Activated CD8-positive, alpha-beta T cell treated with anti-CD3 and anti-CD28 coated beads for 36 hours (primary cell): ENCODE data around the gene CFAP20DC. TPM values are rescaled to one million over a fixed set of nuclear protein-coding genes. Genes with fewer than 3 reads are reported as not detected.
"Not testable (repeated sequence)": the region's sequence is repeated elsewhere in the genome, so short reads cannot be mapped to it uniquely, and the experiment has no call there.

Experiments
- ATAC-seq: fragments of 200-7000 bp; cut with Tn5 transposase; one replicate; pipeline ENCODE4 v1.10.0; 2021; ENCODE audit warnings: mild to moderate bottlenecking, moderate library complexity
- CTCF ChIA-PET: fragments of 350-600 bp; sonication (Branson Sonifier 250); formaldehyde crosslinking; loops from one replicate; lab custom pipeline; 2021; ENCODE audit warnings: antibody characterized with exemption; lab: Charles Lee
- POLR2A ChIA-PET: fragments of 350-600 bp; sonication (Branson Sonifier 250); formaldehyde crosslinking; loops from one replicate; lab custom pipeline; 2021; ENCODE audit warnings: antibody characterized with exemption; lab: Charles Lee
- DNase-seq: peaks from one replicate; pipeline ENCODE4 v3.0.0-alpha.2; 2020
- H3K27ac Mint-ChIP-seq: one replicate; pipeline ENCODE4 v1.8.0; 2021; ENCODE audit warnings: mild to moderate bottlenecking, mixed read lengths
- H3K27me3 Mint-ChIP-seq: one replicate; pipeline ENCODE4 v1.8.0; 2021; ENCODE audit warnings: mixed read lengths
- H3K36me3 Mint-ChIP-seq: one replicate; pipeline ENCODE4 v1.8.0; 2021; ENCODE audit warnings: low read depth, mixed read lengths
- H3K4me1 Mint-ChIP-seq: one replicate; pipeline ENCODE4 v1.8.0; 2021; ENCODE audit warnings: low read depth, mixed read lengths
- H3K4me3 Mint-ChIP-seq: one replicate; pipeline ENCODE4 v1.8.0; 2021; ENCODE audit warnings: mild to moderate bottlenecking, moderate library complexity, mixed read lengths
- H3K9me3 Mint-ChIP-seq: one replicate; pipeline ENCODE4 v1.8.0; 2021; ENCODE audit warnings: mixed read lengths
- CTCF ChIP-seq: fragments of 200-600 bp; IDR thresholded peaks from one replicate; pipeline ENCODE4 v1.8.0; 2022; ENCODE audit warnings: antibody characterized with exemption, mild to moderate bottlenecking
- intact Hi-C: fragments of 100-400 bp; cut with micrococcal nuclease; formaldehyde crosslinking; loops from one replicate; pipeline ENCODE4 v1.10.0; 2022
- total RNA-seq, 2 experiments: library from RNA; stranded (reverse); gene quantifications; one replicate each; pipeline ENCODE4 v1.2.3, GENCODE V29; 2021

Gene CFAP20DC
- total RNA-seq = 1 to 10 TPM; 1.4 to 1.5 TPM

GRCh38 chr3:59049671-59050331 lies at the start of gene CFAP20DC:
TSS of gene CFAP20DC (minus strand) at chr3:59050025. CDS start at chr3:59049631, 394 bp downstream.
- ChIA-PET CTCF (no interaction called here), POLR2A (no interaction called here)
- DNase-seq = peak; percentile 96
- Mint-ChIP-seq H3K9me3 (no peaks in the 10 kb centered on the region), H3K36me3 (no peaks in the 10 kb centered on the region), H3K4me3 (peak within 1 kb of the TSS; percentile 66), H3K27ac (peak within 1 kb of the TSS; percentile 72), H3K27me3 (peaks cover 4% of the 10 kb centered on the region), H3K4me1 (peaks cover 3% of the 10 kb centered on the region)
- ATAC-seq = peak; percentile 98
- TF ChIP-seq CTCF = no peak
- intact Hi-C loops = no loop called here

- H3K27ac Mint-ChIP-seq, H3K4me1 Mint-ChIP-seq, ATAC-seq, H3K4me3 Mint-ChIP-seq, intact Hi-C loops, DNase-seq, POLR2A ChIA-PET, H3K27me3 Mint-ChIP-seq, CTCF ChIA-PET, H3K36me3 Mint-ChIP-seq: not testable (repeated sequence)
- H3K9me3 Mint-ChIP-seq = peaks cover 12% of the 10 kb centered on the region
Measured at GRCh38 chr3:59098516-59098915, 48.7 kb upstream of the CFAP20DC start.

DNA sequence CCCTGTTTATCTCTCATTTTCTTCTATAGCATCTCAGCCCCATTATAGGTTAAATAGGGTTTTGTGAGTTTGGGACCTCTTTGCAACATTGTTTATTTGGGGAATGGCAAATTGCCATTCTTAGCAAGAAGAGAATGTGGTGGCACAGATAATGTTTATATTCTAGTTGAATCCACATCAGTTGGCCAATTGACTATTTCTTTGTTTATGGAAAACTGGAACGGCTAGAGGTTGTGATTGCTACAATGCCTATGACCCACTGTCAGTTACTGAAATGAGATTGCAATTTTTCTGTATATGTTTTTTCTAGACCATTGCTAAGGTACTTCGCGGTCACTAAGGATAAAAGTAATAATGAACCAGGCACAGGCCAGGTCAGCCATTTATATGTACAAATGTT lies 44.6 kb upstream of the CFAP20DC start:
- DNase-seq (no peak), ATAC-seq (no peak)
- Mint-ChIP-seq H3K4me1 (no peaks in the 10 kb centered on the region), H3K36me3 (no peaks in the 10 kb centered on the region), H3K4me3 (no peak overlapping the region), H3K27me3 (peaks cover 7% of the 10 kb centered on the region), H3K27ac (no peak overlapping the region), H3K9me3 (peaks cover 12% of the 10 kb centered on the region)
- TF ChIP-seq CTCF = no peak
- CTCF ChIA-PET = no interaction called here
- POLR2A ChIA-PET = no interaction called here
- intact Hi-C loops = no loop called here

- H3K27ac Mint-ChIP-seq = no peak overlapping the region
- no peak overlapping the region for H3K4me3 Mint-ChIP-seq
- H3K4me1 Mint-ChIP-seq = no peaks in the 10 kb centered on the region
- peaks cover 12% of the 10 kb centered on the region for H3K9me3 Mint-ChIP-seq
- ChIA-PET POLR2A (interaction anchor here (0.6 kb wide), 1 partner anchor 627 kb away, joined by 3 read pairs; no protein-coding TSS in a partner anchor), CTCF (no interaction called here)
- no peaks in the 10 kb centered on the region for H3K36me3 Mint-ChIP-seq
- no peak for TF ChIP-seq CTCF
- ATAC-seq (no peak), DNase-seq (no peak)
- intact Hi-C loops = no loop called here
- H3K27me3 Mint-ChIP-seq = peaks cover 9% of the 10 kb centered on the region
Measured at GRCh38 chr3:59093521-59093920, 43.7 kb upstream of the CFAP20DC start.

- H3K4me3 Mint-ChIP-seq = no peak overlapping the region
- ChIA-PET POLR2A (no interaction called here), CTCF (no interaction called here)
- H3K4me1 Mint-ChIP-seq = no peaks in the 10 kb centered on the region
- TF ChIP-seq CTCF = no peak
- no peaks in the 10 kb centered on the region for H3K36me3 Mint-ChIP-seq
- intact Hi-C loops = no loop called here
- peaks cover 2% of the 10 kb centered on the region for H3K27me3 Mint-ChIP-seq
- H3K9me3 Mint-ChIP-seq = no peaks in the 10 kb centered on the region
- H3K27ac Mint-ChIP-seq = no peak overlapping the region
- no peak for ATAC-seq
- no peak for DNase-seq
Measured at GRCh38 chr3:59088761-59089160, 38.9 kb upstream of the CFAP20DC start.
